GM23338 (cell line): ENCODE results near the gene UBXN10.

Source experiments
- CREB1 ChIP-seq: fragments of 250-450 bp; sonication (Bioruptor Pico); IDR thresholded peaks from 2 replicates; pipeline ENCODE4 v1.5.0; 2020; ENCODE audit warnings: low read depth, mild to moderate bottlenecking, moderate library complexity
- EZH2 ChIP-seq: fragments of 200-600 bp; sonication (generic); IDR thresholded peaks from one replicate; pipeline ENCODE4 v1.8.0; 2017; ENCODE audit warnings: antibody characterized with exemption, mild to moderate bottlenecking, low read depth; ENCODE audit not compliant: unreplicated experiment
- EZH2phosphoT487 ChIP-seq: fragments of 200-600 bp; sonication (generic); IDR thresholded peaks from one replicate; pipeline ENCODE4 v1.8.1; 2018; ENCODE audit warnings: antibody characterized with exemption; ENCODE audit not compliant: unreplicated experiment
- JUNB ChIP-seq: IDR thresholded peaks from one replicate; pipeline ENCODE4 v1.6.1; 2016; ENCODE audit warnings: antibody characterized with exemption; ENCODE audit not compliant: unreplicated experiment
- NANOG ChIP-seq: IDR thresholded peaks from 2 replicates; pipeline ENCODE4 v1.6.1; 2016; ENCODE audit warnings: antibody characterized with exemption, borderline replicate concordance
- POLR2AphosphoS5 ChIP-seq: IDR thresholded peaks from 2 replicates; pipeline ENCODE4 v1.6.1; 2016; ENCODE audit warnings: antibody characterized with exemption, low read depth
- STAT1 ChIP-seq: IDR thresholded peaks from one replicate; pipeline ENCODE4 v1.6.1; 2016; ENCODE audit warnings: antibody characterized with exemption; ENCODE audit not compliant: unreplicated experiment
- TF ChIP-seq, protein P1 (sequence below), 2 experiments: fragments of 200-600 bp in 1 of 2; sonication (generic) in 1 of 2; conservative IDR thresholded peaks; 2 replicates each; pipeline versions ENCODE4 v1.5.1 to v1.6.1; 2016 to 2017; ENCODE audit warnings: antibody characterized with exemption in 2 of 2, low read depth in 2 of 2, mild to moderate bottlenecking in 2 of 2, moderate library complexity in 1 of 2

GRCh38 chr1:20192364-20192763 is 6.5 kb downstream of the UBXN10 start:
- TF ChIP-seq NANOG, result no peak
- TF ChIP-seq CREB1, result no peak
- TF ChIP-seq, protein P1, sequence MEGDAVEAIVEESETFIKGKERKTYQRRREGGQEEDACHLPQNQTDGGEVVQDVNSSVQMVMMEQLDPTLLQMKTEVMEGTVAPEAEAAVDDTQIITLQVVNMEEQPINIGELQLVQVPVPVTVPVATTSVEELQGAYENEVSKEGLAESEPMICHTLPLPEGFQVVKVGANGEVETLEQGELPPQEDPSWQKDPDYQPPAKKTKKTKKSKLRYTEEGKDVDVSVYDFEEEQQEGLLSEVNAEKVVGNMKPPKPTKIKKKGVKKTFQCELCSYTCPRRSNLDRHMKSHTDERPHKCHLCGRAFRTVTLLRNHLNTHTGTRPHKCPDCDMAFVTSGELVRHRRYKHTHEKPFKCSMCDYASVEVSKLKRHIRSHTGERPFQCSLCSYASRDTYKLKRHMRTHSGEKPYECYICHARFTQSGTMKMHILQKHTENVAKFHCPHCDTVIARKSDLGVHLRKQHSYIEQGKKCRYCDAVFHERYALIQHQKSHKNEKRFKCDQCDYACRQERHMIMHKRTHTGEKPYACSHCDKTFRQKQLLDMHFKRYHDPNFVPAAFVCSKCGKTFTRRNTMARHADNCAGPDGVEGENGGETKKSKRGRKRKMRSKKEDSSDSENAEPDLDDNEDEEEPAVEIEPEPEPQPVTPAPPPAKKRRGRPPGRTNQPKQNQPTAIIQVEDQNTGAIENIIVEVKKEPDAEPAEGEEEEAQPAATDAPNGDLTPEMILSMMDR (conservative IDR thresholded peaks at IDR 0.05; ENCODE audit: low read depth in 2 of 2), result no peak
- TF ChIP-seq POLR2AphosphoS5, result no peak
- TF ChIP-seq EZH2phosphoT487, result no peak
- no peak for TF ChIP-seq JUNB
- no peak for TF ChIP-seq EZH2
- no peak for TF ChIP-seq STAT1
